Loucy (cell line): ENCODE results near the gene LRRC18.

Experiments used
- CTCF ChIP-seq: fragments of 200-600 bp; sonication (generic); conservative IDR thresholded peaks from 2 replicates; pipeline ENCODE4 v1.5.1; 2014; ENCODE audit warnings: mild to moderate bottlenecking, antibody characterized with exemption, low read length
- EZH2phosphoT487 ChIP-seq: fragments of 200-600 bp; IDR thresholded peaks from 2 replicates; pipeline ENCODE4 v1.6.1; 2018; ENCODE audit warnings: antibody characterized with exemption, mild to moderate bottlenecking, moderate library complexity, borderline replicate concordance

GRCh38 chr10:48957361-48958151, 17.9 kb upstream of the LRRC18 start:
- TF ChIP-seq CTCF (no peak), EZH2phosphoT487 (no peak)
